ENCODE measurements around the gene MCTS1.

GRCh38 chrX:120647127-120647526 lies 43.2 kb downstream of the MCTS1 start:
- TF ChIP-seq, protein P1, sequence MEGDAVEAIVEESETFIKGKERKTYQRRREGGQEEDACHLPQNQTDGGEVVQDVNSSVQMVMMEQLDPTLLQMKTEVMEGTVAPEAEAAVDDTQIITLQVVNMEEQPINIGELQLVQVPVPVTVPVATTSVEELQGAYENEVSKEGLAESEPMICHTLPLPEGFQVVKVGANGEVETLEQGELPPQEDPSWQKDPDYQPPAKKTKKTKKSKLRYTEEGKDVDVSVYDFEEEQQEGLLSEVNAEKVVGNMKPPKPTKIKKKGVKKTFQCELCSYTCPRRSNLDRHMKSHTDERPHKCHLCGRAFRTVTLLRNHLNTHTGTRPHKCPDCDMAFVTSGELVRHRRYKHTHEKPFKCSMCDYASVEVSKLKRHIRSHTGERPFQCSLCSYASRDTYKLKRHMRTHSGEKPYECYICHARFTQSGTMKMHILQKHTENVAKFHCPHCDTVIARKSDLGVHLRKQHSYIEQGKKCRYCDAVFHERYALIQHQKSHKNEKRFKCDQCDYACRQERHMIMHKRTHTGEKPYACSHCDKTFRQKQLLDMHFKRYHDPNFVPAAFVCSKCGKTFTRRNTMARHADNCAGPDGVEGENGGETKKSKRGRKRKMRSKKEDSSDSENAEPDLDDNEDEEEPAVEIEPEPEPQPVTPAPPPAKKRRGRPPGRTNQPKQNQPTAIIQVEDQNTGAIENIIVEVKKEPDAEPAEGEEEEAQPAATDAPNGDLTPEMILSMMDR (IDR thresholded peaks at IDR 0.05; ENCODE audit: low read depth, low read length, missing input control) = no peak
- no peak for TF ChIP-seq YY1 (IDR thresholded peaks at IDR 0.05)
- TF ChIP-seq ATF3 (IDR thresholded peaks at IDR 0.05) = no peak
- TF ChIP-seq JUND (IDR thresholded peaks at IDR 0.05) = no peak
- TF ChIP-seq SP1 (IDR thresholded peaks at IDR 0.05) = no peak
- no peak for TF ChIP-seq TAF1 (conservative IDR thresholded peaks at IDR 0.05)
- TF ChIP-seq, protein P2, sequence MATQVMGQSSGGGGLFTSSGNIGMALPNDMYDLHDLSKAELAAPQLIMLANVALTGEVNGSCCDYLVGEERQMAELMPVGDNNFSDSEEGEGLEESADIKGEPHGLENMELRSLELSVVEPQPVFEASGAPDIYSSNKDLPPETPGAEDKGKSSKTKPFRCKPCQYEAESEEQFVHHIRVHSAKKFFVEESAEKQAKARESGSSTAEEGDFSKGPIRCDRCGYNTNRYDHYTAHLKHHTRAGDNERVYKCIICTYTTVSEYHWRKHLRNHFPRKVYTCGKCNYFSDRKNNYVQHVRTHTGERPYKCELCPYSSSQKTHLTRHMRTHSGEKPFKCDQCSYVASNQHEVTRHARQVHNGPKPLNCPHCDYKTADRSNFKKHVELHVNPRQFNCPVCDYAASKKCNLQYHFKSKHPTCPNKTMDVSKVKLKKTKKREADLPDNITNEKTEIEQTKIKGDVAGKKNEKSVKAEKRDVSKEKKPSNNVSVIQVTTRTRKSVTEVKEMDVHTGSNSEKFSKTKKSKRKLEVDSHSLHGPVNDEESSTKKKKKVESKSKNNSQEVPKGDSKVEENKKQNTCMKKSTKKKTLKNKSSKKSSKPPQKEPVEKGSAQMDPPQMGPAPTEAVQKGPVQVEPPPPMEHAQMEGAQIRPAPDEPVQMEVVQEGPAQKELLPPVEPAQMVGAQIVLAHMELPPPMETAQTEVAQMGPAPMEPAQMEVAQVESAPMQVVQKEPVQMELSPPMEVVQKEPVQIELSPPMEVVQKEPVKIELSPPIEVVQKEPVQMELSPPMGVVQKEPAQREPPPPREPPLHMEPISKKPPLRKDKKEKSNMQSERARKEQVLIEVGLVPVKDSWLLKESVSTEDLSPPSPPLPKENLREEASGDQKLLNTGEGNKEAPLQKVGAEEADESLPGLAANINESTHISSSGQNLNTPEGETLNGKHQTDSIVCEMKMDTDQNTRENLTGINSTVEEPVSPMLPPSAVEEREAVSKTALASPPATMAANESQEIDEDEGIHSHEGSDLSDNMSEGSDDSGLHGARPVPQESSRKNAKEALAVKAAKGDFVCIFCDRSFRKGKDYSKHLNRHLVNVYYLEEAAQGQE (IDR thresholded peaks at IDR 0.05) = no peak
- TF ChIP-seq EGR1 (IDR thresholded peaks at IDR 0.05; ENCODE audit: low read depth in 2 of 2) = no peak
- no peak for TF ChIP-seq RXRA (IDR thresholded peaks at IDR 0.05)
